AG20443 (cell line): ENCODE results near the gene LAMA5.

ENCODE experiments used
- DNase-seq: peaks from one replicate; pipeline ENCODE4 v3.0.0; 2012; ENCODE audit warnings: low spot score, mixed read lengths

Gene LAMA5

DNA sequence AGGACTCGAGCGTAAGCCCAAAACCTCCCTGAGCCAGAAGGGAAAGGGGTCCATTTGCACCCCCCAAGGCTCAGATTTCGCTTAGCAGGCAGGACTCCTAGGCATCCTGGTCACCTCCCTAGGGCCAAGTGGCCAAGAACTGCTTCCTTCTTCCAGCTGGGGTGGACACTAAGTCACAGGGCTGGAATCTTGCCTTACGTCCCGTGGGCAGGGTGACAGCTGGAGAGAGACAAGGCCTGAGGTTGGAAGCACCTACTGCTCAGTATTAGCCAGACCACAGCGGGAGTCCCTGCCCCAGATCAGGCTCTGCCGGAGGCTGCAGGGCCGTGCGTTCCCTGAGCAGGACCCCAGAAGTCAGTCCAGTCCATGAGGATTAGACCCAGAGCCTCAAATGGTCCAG, 19.7 kb downstream of the LAMA5 start:
- no peak for DNase-seq

DNA sequence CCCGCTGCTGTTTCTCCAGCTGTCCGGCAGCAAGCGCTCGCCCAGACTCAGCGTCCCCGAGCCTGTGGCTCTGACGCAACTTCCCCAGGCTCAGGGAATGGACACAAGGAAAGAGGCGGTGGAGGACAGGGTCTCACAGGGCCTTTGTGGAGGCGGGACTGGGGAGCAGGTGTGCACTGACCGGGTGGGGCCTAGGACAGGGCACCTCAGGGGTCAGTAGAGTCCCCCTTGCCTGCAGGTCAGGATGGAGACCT, 20.0 kb downstream of the LAMA5 start:
- no peak for DNase-seq

DNA sequence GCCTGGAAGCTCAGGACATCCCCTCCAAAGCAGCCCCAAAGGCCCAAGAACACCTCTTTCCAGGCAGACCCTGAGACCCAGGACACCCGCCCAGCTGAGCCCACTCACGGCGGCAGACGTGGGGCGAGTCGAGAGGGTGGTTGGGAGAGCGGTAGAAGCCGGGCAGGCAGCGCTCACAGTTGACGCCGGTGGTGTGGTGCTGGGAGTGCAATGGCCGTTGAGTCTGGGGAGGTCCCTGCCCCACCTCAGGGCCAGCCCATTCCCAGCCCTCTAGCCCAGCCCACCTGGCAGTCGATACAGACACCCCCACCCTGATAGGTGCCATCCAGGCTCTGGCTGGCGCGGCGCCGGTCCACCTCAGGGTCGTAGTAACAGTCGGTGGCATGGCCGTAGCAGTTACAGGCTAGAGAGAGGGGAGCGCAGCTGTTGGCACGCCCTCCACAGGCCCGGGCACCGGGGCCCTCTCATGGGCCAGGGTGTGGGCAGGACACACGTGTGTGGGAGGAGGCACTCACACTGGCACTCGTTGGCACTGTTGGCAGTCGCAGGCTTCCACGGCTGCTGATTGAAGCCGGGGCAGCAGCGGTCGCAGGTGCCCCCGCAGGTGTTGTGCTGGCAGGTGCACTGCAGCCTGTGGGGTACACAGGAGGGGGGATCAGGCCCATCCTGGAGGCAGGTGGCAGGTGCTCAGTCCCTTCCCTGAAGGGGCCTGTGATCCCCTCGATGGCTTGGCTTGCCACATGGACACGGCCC, 20.5 kb downstream of the LAMA5 start:
- no peak for DNase-seq

DNA sequence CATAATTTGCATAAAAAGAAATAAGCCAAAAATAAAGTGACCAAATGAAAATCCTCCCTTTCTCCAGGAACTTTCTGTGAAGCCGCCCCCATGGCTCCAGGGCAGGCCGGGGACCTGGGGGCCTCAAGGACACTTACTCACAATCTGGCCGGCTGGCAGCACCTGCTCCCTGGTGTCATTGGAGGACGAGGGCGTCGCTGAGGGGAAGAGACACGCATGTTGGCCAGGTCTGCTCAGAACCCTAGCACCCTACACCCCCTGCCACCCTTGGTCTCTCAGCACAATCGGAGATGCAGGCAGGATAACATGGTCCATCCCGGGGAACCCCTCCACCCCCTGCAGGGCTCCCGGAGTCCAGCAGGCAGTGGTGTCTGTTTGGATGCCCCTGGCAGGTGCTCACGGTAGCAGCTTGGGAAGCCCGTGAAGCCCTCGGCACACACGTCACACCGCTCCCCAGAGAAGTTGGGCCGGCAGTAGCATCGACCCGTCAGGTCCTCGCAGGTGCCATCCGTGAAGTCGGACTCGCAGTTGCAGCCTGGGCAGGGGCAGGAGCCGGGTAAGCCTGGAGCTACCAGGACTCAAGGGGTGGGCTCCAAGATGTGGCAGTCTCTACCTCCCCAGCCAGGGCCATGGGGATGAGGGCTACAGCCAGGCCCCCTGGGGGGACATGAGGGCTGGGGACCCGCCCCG, 21.3 kb downstream of the LAMA5 start:
- DNase-seq = no peak

DNA sequence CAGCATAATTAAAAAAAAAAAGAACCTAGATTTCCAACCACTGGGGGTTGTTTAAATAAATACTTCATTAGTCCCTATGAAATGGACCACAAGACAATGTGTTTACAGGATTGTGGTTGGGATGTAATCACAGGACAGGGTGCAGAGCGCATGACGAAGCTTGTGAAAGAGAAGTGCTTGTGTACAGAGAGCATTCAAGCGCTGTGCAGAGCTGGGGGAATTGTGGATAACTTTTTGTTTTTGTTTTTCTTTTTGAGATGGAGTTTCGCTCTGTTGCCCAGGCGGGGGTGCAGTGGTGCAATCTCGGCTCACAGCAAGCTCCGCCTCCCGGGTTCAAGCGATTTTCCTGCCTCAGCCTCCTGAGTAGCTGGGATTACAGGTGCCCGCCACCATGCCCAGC, 22.3 kb downstream of the LAMA5 start:
- no peak for DNase-seq

DNA sequence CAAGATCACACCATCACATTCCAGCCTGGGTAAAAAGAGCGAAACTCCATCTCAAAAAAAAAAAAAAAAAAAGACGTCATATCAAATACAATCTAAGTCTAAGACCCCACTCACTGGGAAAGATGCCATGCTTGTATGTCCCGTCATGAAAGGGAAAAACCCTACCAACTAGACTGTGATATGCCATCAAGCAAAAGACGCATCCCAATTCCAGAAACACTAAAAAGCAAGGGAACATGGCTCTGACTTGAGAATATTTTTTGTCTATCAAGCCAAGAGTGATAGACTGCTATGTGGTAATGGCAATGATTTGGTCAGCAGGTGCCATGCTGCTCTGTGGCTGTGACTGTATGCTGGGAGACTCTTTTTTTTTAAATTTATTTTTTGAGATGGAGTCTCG, 23.0 kb downstream of the LAMA5 start:
- no peak for DNase-seq

DNA sequence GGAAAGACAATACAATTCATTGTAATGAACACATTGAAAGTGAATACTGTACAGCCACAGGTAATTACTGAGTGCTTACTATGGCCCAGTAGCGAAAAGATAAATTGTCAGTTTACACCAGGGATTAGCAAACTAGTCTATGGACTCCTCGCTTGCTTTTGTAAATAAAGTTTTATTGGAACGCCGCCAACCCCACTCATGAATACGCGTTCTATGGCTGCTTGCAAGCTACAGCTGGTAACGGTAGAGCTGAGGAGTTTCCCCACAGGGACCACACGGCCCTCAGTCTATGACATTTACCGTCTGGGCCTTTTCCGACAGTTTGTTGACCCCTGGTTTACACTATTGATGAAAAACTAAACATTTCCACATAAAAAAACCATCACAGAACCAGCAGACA, 24.2 kb downstream of the LAMA5 start:
- no peak for DNase-seq

DNA sequence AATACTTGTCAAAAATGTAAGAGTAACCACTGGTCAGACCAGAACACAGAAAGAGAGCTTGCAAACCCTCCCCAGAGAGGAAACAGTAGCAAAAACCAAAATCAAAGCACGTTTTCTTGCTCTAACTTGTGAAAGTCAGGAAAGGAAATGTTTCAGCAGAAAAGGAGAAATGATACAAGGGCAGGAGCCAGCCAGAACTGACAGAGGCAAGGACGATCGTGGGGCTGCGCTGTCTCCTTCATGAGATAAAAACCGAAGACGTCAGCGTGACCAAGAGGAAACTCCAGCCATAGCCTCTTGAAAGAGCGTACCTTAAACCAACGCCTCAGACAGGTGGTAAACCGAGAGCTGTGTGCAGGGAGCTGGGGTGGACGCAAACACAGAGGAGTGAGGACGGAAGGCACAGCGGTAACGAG, 27.5 kb downstream of the LAMA5 start:
- no peak for DNase-seq

DNA sequence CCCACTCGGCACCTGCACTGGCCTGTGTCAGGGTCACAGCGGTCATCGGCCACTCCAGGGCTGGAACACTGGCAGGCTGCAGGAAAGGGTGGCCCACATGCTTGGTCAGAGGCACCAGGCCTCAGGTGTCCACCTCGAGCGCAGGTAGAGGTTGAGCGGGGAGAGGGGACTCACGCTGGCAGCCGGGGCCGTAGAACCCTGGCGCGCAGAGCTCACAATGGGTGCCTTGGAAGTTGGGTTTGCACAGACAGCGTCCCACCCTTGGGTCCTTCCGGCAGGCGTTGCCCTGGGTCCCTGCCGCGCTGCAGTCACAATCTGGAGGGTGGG, 28.9 kb downstream of the LAMA5 start:
- no peak for DNase-seq

DNA sequence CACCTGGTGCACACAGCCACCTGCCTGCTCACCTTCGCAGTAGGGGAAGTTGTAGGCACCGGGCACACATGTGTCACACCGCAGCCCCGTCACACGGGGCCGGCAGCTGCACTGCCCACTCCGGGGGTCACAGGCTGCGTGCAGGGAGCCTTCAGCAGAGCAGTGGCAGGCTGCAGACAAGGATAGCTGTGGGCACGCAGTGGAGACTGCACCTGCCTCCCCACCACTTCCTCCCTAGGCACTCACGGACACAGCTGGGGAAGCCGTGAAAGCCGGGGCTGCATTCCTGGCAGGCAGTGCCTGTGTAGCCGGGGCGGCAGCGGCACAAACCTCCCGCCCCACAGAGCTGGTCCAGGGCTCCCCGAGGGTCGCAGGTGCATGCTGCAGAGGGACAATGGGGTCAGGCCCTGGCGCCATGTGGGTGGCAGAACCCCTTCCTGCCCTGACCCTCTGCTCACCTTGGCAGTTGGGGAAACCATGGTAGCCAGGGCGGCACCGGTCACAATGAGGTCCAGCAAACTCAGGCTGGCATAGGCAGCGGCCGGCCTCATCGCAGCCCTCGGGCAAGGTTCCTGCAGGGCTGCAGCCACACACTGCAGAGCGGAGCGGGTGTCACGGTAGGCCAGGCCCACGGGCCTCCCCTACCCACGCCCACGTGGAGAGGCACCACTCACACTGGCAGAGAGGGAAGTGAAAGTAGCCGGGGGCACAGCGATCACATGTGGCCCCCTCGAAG, 29.4 kb downstream of the LAMA5 start:
- no peak for DNase-seq

DNA sequence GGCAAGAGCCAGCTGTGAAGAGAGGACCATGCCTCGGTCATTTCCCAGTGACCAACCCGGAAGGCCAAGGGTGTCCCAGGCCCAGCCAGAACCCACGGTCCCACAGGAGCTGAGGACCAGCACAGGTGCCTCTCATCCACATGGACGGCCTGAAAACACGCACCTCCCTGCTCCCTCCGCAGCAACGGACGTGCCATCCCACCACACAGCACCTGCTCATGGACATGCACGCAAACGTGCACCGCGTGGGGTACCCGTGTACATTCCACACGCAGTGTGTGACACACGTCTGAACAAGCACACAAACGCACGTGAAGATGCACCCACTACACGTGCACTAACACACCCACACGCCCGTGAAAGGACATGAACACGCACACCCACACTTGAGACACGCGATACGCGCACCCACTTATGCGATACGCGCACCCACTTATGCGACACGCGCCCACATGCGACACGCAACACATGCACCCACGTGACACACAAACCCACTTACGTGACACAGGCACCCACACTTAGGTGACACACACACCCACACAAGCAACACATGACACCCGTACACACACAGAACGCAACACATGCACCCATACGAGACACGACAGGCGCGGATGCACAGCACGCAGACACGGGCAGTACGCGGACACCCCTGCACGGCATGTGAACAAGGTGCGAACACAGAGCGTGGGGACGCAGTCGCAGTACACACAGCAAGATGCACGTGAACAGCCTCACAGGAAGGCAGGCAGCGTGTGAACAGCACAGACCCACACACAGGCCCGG, 30.1 kb downstream of the LAMA5 start:
- DNase-seq = no peak

DNA sequence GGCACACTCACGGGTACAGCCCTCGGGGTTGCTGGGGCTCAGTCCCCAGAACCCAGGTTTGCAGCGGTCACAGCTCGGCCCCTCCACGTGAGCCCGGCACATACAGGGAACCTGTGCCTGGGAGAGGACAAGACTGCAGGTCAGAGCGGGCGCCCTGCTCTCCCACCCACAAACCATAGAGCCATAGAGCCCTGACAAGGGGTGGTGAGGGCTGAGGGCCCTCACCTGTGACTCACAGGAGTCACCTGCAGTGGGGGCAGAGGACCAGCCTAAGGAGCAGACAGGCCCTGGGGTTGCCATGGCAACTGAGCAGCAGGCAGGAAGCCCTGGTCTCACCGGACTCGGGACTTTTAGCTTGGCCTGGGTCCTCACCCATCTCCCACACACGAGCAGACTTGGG, 30.8 kb downstream of the LAMA5 start:
- DNase-seq = no peak

DNA sequence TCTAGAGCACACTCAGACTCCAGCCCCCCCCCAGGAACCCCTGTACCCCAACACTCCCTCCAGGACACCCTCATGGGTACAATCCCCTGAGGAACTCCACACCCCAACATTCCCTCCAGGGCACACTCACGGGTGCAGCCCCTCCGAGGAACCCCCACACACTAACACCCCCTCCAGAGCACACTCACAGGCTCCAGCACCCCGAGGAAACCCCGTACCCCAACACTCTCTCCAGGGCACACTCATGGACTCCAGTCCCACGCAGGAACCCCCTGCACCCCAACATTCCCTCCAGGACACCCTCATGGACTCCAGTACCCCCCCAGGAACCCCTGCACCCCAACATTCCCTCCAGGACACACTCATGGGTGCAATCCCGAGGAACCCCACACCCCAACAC, 31.6 kb downstream of the LAMA5 start:
- DNase-seq = no peak

DNA sequence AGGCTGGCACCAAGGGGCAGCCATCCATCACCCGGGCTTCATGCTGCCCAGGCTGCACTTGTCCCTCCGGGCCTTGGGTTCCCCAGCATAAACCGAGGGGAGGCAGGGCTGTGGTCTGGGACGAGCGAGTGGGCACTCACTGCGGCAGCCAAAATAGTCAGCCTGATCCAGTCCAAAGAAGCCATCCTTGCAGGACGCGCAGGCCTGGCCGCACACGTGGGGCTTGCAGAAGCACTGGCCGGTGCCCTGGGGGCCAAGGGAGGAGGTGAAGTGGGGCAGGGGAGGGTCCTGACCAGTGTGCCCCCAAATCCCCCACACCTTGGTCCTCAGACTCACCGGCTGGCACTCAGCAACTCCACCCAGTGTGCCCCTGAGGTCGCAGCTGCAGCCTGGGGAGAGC, 32.2 kb downstream of the LAMA5 start:
- no peak for DNase-seq

DNA sequence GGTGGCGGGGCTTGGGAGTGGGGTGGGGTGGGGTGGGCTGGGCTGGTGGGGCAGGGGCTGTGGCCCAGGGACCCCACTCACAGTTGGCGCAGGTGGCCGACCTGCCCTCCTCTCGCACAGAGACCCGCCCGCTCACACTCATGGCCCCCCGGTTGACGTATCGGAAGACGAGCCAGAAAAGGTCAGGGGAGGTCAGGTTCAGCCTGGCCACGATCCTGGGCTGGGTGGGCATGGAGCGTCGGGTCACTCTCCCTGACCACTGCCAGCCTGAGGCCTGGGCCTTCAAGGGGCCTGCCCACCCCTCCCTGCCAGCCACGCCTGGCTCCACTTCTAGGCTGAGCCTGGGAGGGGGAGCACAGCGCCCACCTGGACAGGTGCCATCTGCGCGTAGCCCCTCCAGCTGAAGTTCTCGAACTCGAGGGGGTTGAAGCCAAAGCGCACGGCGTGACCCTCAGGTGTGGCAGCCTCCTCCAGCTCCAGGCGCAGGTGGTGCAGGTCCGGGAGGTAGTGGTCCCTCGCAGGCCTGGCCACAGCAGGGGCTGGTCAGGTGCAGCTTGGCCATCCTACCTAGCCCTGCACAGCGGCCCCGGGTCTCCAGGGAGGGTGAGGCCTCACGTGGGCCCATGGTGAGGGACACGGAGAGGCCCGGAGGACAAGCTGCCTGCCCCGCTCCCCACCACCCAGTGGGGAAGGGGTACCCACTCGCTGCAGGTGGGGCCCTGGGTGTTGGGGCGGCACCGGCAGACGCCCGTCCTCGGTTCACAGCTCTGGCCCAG, 33.1 kb downstream of the LAMA5 start:
- DNase-seq = no peak

DNA sequence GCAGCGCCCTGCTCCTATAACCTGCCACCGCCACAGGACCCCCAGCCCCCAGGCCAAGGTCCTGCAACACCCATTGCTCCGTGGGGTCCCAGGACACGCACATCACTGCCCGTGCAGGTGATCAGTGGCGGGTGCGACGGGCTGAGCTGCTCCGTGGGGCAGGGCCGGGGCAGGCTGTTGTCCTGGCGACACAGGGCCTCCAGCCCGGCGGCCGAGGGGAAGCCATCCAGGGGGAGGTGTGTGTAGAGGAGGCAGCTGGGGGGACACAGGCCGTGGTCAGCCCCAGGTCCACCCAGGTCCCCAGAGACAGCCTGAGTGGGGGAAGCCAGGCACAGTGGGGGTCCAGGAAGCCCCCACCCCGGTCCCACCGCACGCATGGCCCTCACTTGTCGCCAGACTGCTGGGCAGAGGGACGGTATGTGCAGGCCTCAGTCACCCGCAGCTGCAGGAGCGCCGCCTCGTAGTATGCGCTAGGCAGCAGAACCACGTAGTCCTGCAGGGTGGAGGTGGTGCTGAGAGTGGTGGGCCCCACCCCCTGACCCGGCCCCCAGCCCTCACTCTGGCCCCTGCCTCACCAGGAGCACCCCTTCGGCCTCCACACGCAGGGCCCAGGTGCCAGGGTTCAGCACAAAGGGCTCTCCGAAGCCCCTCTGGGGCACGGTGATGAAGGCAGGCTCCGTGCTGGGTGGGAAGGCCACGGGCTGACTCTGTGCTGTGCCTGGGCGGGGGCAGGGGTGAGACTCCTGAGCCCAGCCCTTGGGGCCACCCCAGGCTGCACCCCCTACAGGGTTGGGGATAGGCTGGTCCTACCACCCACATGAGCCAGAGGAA, 33.9 kb downstream of the LAMA5 start:
- DNase-seq = no peak

DNA sequence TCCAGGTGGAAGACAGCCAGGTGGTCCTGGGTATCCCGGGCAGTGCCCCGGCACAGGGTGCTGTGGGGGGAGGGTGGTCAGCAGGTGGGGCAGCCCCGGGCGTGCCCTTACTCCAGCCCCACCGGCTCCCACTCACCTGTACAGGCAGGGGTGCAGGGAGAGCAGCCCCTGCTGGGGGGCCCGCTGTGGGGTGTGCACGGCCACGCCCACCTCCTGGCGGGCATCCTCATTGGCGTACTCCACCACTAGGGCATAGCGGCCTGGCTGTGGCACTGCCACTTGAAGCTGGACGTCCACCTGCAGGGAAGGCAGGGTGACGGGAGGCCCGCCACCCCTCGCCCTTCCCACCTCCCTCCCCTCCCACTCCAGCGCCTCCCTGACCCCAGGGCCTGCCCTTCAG, 34.7 kb downstream of the LAMA5 start:
- no peak for DNase-seq

DNA sequence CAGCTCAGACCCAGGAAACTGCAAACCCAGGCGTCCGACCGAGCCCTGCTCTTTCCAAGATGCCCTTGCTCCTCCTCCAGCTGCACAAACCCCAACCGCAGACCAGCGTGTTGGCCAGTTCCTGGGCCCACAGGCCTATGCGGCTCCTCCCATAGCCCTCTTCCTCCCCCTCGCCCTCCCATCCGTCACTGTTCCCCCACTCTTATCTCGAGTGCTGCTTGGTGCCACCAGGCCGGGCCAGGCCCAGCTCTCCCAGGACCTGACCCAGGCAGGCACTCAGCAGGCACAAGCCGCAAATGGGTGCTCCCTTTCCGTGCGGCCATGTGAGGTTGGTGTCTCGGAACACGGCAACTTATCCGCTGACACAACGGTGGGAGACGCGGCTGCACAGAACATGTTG, 35.8 kb downstream of the LAMA5 start:
- DNase-seq = no peak

DNA sequence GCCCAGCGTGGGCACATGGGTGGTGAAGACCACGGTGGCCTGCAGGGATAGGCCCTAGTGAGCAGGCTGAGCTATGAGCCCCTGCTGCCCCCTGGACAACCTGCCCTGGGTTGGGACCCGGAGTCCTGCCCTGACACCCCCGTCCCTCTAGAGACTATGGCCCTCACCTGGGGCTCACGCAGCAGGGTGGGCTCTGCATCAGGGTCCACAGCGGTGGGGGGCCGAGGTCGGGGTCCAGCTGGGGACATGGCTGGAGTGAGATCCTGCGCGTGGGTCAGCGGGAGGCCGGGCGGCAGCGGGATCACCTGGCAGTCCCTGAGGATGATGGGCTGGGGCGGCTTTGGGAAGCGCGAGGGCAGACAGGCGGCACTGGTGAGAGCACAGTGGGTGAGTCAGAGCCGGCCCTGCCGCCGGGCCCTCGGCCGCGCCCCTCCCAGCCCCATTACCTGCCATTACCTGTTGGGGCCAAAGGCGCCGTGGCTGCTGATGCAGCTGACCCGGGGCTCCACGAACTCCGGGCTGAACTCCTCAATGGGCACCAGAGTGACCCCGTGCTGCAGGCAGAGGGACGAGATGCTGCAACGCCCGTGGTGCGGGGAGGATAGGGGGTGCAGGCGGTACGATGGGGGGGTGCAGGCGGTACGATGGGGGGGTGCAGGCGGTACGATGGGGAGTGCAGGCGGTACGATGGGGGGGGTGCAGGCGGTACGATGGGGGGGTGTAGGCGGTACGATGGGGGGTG, 36.4 kb downstream of the LAMA5 start:
- no peak for DNase-seq
